Spinal cord (tissue), 10 donors: Measurements from ENCODE around the gene FLRT3. TPM values are rescaled to one million over a fixed set of nuclear protein-coding genes. Genes with fewer than 3 reads are reported as not detected.

ENCODE experiments used
- DNase-seq, 6 donors: peaks; one replicate each; pipeline versions ENCODE4 v3.0.0 to v3.0.0-alpha.2; 2013 to 2015; ENCODE audit warnings: low spot score in 6 of 6, low read depth in 4 of 6
- H3K27ac ChIP-seq: one replicate; pipeline ENCODE4 v1.5.1; 2013; ENCODE audit warnings: low read depth, low read length, control low read depth
- H3K27me3 ChIP-seq: one replicate; pipeline ENCODE4 v1.6.1; 2013; ENCODE audit warnings: low read length; ENCODE audit not compliant: control insufficient read depth, insufficient read depth
- H3K36me3 ChIP-seq: one replicate; pipeline ENCODE4 v1.6.1; 2013; ENCODE audit warnings: low read length; ENCODE audit not compliant: control insufficient read depth, insufficient read depth
- H3K4me1 ChIP-seq: one replicate; pipeline ENCODE4 v1.6.1; 2013; ENCODE audit warnings: low read length; ENCODE audit not compliant: control insufficient read depth, insufficient read depth
- H3K4me3 ChIP-seq: one replicate; pipeline ENCODE4 v1.5.1; 2013; ENCODE audit warnings: low read depth, low read length, control low read depth
- H3K9me3 ChIP-seq: one replicate; pipeline ENCODE4 v1.6.1; 2013; ENCODE audit warnings: low read length; ENCODE audit not compliant: control insufficient read depth, insufficient read depth
- WGBS: methylation state at CpG from one replicate; pipeline ENCODE4 v1.1.5; 2013; ENCODE audit warnings: missing lambda C conversion rate; ENCODE audit not compliant: insufficient coverage; 5-methylcytosine and 5-hydroxymethylcytosine counted together
- polyA plus RNA-seq, 2 donors: library from polyadenylated mRNA; unstranded; fragments of 120-200 nt; gene quantifications; one replicate each; pipeline ENCODE4 v1.2.1, GENCODE V29; 2013; ENCODE audit not compliant: insufficient read length in 2 of 2
- total RNA-seq, 2 donors: library from RNA; depleted of rRNA in 1 of 2; stranded (reverse); fragments of 120-200 nt in 1 of 2; fragments of >200 nt in 1 of 2; gene quantifications; one replicate each; pipeline versions ENCODE4 v1.2.3 to v1.2.4, GENCODE V29; 2013 to 2014
- donor health status: healthy.

Gene FLRT3
- total and polyA plus RNA-seq, 4 donors = 18.5 to 62.7 (median 40.6) TPM

- Histone ChIP-seq H3K4me1 (no peaks in the 10 kb centered on the region), H3K4me3 (no peak overlapping the region), H3K27me3 (no peaks in the 10 kb centered on the region), H3K36me3 (no peaks in the 10 kb centered on the region), H3K27ac (no peak overlapping the region), H3K9me3 (peaks cover 2% of the 10 kb centered on the region)
- WGBS = 100% methylated on average over 1 of the region's 3 CpGs
- DNase-seq = no peak
These were observed 24.3 kb upstream of the FLRT3 start for GRCh38 chr20:14361509-14362345.

DNA sequence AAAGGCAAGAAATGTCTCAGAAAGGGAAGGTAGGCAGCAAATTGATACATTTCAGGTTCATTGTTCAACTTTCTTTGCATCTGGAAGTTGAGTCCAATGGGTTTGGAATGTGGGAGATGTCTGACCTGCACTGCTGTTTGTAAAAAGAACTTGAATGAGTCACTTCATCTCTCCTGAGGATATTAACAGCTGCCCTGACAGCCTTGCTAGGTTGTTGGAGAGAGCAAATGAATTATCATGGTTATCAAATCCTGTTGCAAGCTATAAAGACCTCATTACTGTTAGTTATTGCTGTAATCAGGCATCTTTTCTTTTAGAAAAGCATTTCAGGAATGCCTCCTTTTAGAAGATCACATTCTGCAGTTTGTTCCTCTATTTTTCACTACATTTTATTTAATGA, 23.0 kb upstream of the FLRT3 start:
- Histone ChIP-seq H3K27me3 (no peaks in the 10 kb centered on the region), H3K4me1 (no peaks in the 10 kb centered on the region), H3K36me3 (no peaks in the 10 kb centered on the region), H3K27ac (no peak overlapping the region), H3K4me3 (no peak overlapping the region), H3K9me3 (peaks cover 2% of the 10 kb centered on the region)
- DNase-seq = peak in 1 of 6 donors; percentile 63

- Histone ChIP-seq H3K9me3 (peaks cover 1% of the 10 kb centered on the region), H3K36me3 (no peaks in the 10 kb centered on the region), H3K27ac (no peak overlapping the region), H3K27me3 (no peaks in the 10 kb centered on the region), H3K4me3 (no peak overlapping the region), H3K4me1 (no peaks in the 10 kb centered on the region)
- 8% methylated on average over 1 of the region's 1 CpG for WGBS
- DNase-seq = no peak
These were observed 18.4 kb upstream of the FLRT3 start for GRCh38 chr20:14355791-14356190.

DNA sequence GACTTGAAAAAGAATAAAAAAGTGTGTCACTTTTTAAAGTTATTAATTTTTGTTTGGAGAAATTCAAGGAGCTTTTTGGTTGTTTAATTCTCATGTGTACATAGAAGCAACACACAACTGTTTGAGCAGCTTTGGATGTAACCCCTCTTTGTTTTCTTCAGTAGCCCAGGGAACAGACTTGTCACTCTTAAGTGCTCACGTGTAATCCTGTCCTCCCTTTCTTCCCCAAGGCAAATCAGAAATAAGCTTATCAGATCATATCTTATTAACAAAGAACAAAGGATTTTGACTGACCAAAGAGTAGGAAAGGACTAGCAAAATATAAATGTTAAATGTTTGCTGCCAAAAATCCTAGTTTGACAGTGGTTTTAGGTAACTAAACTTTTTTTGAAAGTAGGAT, 7.3 kb upstream of the FLRT3 start:
- Histone ChIP-seq H3K27ac (no peak overlapping the region), H3K27me3 (no peaks in the 10 kb centered on the region), H3K9me3 (no peaks in the 10 kb centered on the region), H3K4me3 (no peak overlapping the region), H3K4me1 (peaks cover 3% of the 10 kb centered on the region), H3K36me3 (no peaks in the 10 kb centered on the region)
- no CpG with 5 or more reads among the region's 1 CpG for WGBS
- DNase-seq = no peak

- Histone ChIP-seq H3K9me3 (no peaks in the 10 kb centered on the region), H3K27ac (no peak overlapping the region), H3K27me3 (no peaks in the 10 kb centered on the region), H3K4me1 (peaks cover 3% of the 10 kb centered on the region), H3K36me3 (no peaks in the 10 kb centered on the region), H3K4me3 (no peak overlapping the region)
- DNase-seq = no peak
- WGBS = no CpG with 5 or more reads among the region's 2 CpGs
These were observed 6.2 kb upstream of the FLRT3 start for GRCh38 chr20:14343491-14344065.

- Histone ChIP-seq H3K9me3 (no peaks in the 10 kb centered on the region), H3K4me3 (no peak overlapping the region), H3K27ac (no peak overlapping the region), H3K36me3 (no peaks in the 10 kb centered on the region), H3K4me1 (peaks cover 3% of the 10 kb centered on the region), H3K27me3 (no peaks in the 10 kb centered on the region)
- no CpG with 5 or more reads among the region's 1 CpG for WGBS
- DNase-seq = no peak
These were observed 5.5 kb upstream of the FLRT3 start for GRCh38 chr20:14342918-14343317.

DNA sequence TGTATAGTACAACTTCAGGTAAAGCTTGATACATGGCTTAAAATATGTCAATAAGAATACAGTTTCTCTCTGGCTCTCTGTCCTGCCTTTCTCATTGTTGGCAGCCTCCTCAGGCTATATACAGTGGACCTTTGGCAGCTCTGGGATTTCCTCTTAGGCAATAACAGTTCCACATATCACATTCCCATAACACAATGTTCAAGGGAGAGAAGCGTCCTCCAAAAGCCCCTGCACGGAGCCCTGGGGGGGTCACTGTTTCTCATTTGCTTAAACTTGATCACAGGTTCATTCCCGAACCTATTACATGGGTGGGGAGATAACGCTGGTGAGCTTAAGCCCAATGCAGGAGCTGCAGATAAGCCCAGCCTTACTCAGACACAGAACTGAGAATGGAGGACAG, 4.4 kb upstream of the FLRT3 start:
- Histone ChIP-seq H3K36me3 (no peaks in the 10 kb centered on the region), H3K9me3 (no peaks in the 10 kb centered on the region), H3K27ac (no peak overlapping the region), H3K4me1 (peaks cover 3% of the 10 kb centered on the region), H3K4me3 (no peak overlapping the region), H3K27me3 (no peaks in the 10 kb centered on the region)
- 100% methylated on average over 1 of the region's 4 CpGs for WGBS
- no peak for DNase-seq

DNA sequence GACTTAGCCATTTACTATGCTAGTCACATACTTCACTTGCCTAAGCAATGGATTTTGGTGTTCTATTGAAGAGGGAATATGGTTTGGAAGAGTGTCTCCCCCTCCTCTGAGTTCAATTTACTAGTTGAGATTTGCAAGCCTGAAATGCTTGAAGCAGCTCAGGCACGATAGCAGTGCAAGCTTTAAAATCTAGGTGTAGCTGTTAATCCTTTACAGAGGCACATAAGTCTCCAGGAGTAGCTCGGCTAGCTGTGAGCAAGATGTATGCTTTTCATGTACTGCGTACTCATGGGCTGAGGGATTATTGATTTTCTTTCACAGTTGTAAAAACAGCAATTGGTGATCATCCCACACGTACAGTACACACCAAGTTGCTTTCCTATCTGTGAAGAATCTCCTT, 726 bp downstream of the FLRT3 start:
- Histone ChIP-seq H3K9me3 (no peaks in the 10 kb centered on the region), H3K27ac (peak overlapping the region; percentile 95), H3K27me3 (no peaks in the 10 kb centered on the region), H3K4me1 (peaks cover under 1% of the 10 kb centered on the region), H3K4me3 (peak overlapping the region; percentile 84), H3K36me3 (no peaks in the 10 kb centered on the region)
- peak in 3 of 6 donors; percentile 79 to 92 (median 83) for DNase-seq
- WGBS = 0% methylated on average over 1 of the region's 4 CpGs

DNA sequence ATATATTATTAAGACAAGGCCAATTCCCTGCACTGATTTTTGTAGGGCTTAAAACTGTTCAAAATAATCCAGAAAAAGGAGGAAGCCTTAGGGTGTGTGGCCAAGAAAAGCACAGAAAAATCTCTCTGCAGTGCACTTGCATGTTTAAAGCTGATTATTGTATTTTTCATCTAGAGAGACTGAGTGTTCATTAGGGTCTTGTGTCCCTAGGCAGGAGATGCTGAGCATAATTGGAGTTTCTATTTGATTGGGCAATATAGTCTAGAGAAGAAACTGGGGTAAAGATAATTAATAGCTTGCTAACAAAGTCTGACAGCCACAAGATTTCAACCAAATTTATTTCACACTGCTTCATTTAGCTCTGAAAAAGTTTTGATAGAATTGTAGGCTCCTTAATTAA, 2.4 kb downstream of the FLRT3 start:
- DNase-seq = peak in 2 of 6 donors; percentile 34 to 67
- H3K27ac ChIP-seq = peak overlapping the region; percentile 95
- H3K4me1 ChIP-seq = no peaks in the 10 kb centered on the region
- H3K4me3 ChIP-seq = peak overlapping the region; percentile 84
- H3K9me3 ChIP-seq = no peaks in the 10 kb centered on the region
- no peaks in the 10 kb centered on the region for H3K36me3 ChIP-seq
- H3K27me3 ChIP-seq = no peaks in the 10 kb centered on the region
